OCI-LY7 (cell line): ENCODE measurements around the gene SERPINA12.

Experiments used
- EZH2phosphoT487 ChIP-seq: fragments of 200-600 bp; sonication (generic); IDR thresholded peaks from 2 replicates; pipeline ENCODE4 v1.6.1; 2018; ENCODE audit warnings: low read depth, borderline replicate concordance, mild to moderate bottlenecking, mixed run types, antibody characterized with exemption, low read length, moderate library complexity, mixed read lengths
- TF ChIP-seq, protein P1 (sequence below): fragments of 200-600 bp; sonication (generic); conservative IDR thresholded peaks from 2 replicates; pipeline ENCODE4 v1.5.1; 2014; ENCODE audit warnings: mild to moderate bottlenecking, antibody characterized with exemption, low read length, moderate library complexity, mixed read lengths

DNA sequence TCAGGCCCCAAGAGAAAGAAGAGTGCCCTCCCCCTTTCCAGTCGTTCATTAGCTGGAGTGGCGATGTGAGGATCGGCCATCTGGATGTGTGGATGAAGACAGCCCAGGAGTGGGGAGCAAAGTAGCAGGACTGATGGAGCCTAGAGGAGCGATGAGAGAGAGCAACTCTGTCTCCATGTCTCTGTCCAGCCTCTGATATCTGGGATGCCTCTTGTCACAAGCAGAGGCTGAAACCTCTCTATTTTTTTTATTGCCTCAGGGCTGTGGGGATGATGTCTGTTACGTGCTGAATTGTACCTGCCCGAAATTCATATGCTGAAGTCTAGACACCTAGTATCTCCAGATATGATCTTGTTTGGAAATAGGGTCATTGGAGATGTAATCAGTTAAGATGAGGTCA, 59.3 kb downstream of the SERPINA12 start:
- TF ChIP-seq, protein P1, sequence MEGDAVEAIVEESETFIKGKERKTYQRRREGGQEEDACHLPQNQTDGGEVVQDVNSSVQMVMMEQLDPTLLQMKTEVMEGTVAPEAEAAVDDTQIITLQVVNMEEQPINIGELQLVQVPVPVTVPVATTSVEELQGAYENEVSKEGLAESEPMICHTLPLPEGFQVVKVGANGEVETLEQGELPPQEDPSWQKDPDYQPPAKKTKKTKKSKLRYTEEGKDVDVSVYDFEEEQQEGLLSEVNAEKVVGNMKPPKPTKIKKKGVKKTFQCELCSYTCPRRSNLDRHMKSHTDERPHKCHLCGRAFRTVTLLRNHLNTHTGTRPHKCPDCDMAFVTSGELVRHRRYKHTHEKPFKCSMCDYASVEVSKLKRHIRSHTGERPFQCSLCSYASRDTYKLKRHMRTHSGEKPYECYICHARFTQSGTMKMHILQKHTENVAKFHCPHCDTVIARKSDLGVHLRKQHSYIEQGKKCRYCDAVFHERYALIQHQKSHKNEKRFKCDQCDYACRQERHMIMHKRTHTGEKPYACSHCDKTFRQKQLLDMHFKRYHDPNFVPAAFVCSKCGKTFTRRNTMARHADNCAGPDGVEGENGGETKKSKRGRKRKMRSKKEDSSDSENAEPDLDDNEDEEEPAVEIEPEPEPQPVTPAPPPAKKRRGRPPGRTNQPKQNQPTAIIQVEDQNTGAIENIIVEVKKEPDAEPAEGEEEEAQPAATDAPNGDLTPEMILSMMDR, result no peak
- no peak for TF ChIP-seq EZH2phosphoT487
